ENCODE results near the gene POP5. TPM values are rescaled to one million over a fixed set of nuclear protein-coding genes. Genes with fewer than 3 reads are reported as not detected.
A peak's percentile ranks its signal among the peaks of the same experiment; 100 is the strongest.
"Not testable (repeated sequence)": the region's sequence is repeated elsewhere in the genome, so short reads cannot be mapped to it uniquely, and the experiment has no call there.

POP5 gene
- total RNA-seq, 1 experiment from 2014 or later: 64.0 TPM

- H3K4me1 ChIP-seq (ENCODE audit: insufficient read depth, low read length): no peaks in the 10 kb centered on the region
Measured at GRCh38 chr12:120532701-120533238, 48.4 kb downstream of the POP5 start.

GRCh38 chr12:120530418-120530761, 50.8 kb downstream of the POP5 start:
- H3K79me1 ChIP-seq (ENCODE audit: insufficient read depth, low read depth, low read length, poor library complexity, severe bottlenecking); H3K9ac ChIP-seq (ENCODE audit: extremely low read depth, insufficient read length, low read length); H2BK5ac ChIP-seq (ENCODE audit: insufficient read length, low read length); H3K4ac ChIP-seq (ENCODE audit: low read depth, low read length); H3K36me3 Mint-ChIP-seq (ENCODE audit: insufficient read depth in 1 of 3, low read depth in 3 of 3); H2AK5ac ChIP-seq (ENCODE audit: insufficient read length, low read length); H3K23ac ChIP-seq (ENCODE audit: insufficient read length, low read depth, low read length); H4K20me1 ChIP-seq (ENCODE audit: control insufficient read depth, insufficient read depth, insufficient read length); H4K5ac ChIP-seq (ENCODE audit: insufficient read length, low read depth, low read length); H4K8ac ChIP-seq (replicated peaks; ENCODE audit: insufficient read length, low read depth, low read length); H4K91ac ChIP-seq (ENCODE audit: insufficient read length, low read depth, low read length); H3K27me3 ChIP-seq (ENCODE audit: insufficient read depth, low read length); H3K9me3 Mint-ChIP-seq; H3K79me2 ChIP-seq (ENCODE audit: insufficient read depth, low read length); H3K27ac Mint-ChIP-seq; H3K4me1 ChIP-seq (ENCODE audit: insufficient read depth, low read length); H3K4me2 ChIP-seq (ENCODE audit: insufficient read depth, insufficient read length, low read length); H3T11ph ChIP-seq (ENCODE audit: low read length); H2BK15ac ChIP-seq (ENCODE audit: low read depth, low read length); H2AFZ ChIP-seq (ENCODE audit: low read length); H3K27ac ChIP-seq (ENCODE audit: insufficient read length, low read depth, low read length); H3K14ac ChIP-seq (ENCODE audit: insufficient read depth, low read length); DNase-seq; H3K27me3 Mint-ChIP-seq (ENCODE audit: low read depth); H2BK20ac ChIP-seq (ENCODE audit: low read depth, low read length, poor library complexity, severe bottlenecking); H2BK120ac ChIP-seq (ENCODE audit: low read depth, low read length, poor library complexity, severe bottlenecking); H3K18ac ChIP-seq (ENCODE audit: insufficient read length, low read depth, low read length); H2BK12ac ChIP-seq (ENCODE audit: insufficient read length, low read depth, low read length); H3K56ac ChIP-seq (ENCODE audit: insufficient read length, low read depth, low read length); H3K9me3 ChIP-seq (ENCODE audit: control insufficient read depth, low read depth, low read length): not testable (repeated sequence)
- H3K4me1 Mint-ChIP-seq: peaks cover 15% of the 10 kb centered on the region in 2 experiments
- 0 out of 5 replicates have a peak overlapping the region, but pooled peaks of 1 of the 2 experiments have one; percentile 100 for H3K4me3 Mint-ChIP-seq
- H3K23me2 ChIP-seq (ENCODE audit: insufficient read length, low read depth, low read length, poor library complexity, severe bottlenecking): peaks cover 14% of the 10 kb centered on the region

More at GRCh38 chr12:120532701-120533238, 48.4 kb downstream of the POP5 start:
- no peak overlapping the region for H4K5ac ChIP-seq (ENCODE audit: insufficient read length, low read depth, low read length)
- no peaks in the 10 kb centered on the region for H3K27me3 Mint-ChIP-seq (ENCODE audit: low read depth)
- no peak overlapping the region for H4K8ac ChIP-seq (replicated peaks; ENCODE audit: insufficient read length, low read depth, low read length)
- H2AFZ ChIP-seq (ENCODE audit: low read length): no peak overlapping the region
- H2BK5ac ChIP-seq (ENCODE audit: insufficient read length, low read length): no peak overlapping the region
- H4K91ac ChIP-seq (ENCODE audit: insufficient read length, low read depth, low read length): no peak overlapping the region
- H3K4me1 Mint-ChIP-seq: peaks cover 23 to 35% of the 10 kb centered on the region in 2 experiments
- H4K20me1 ChIP-seq (ENCODE audit: control insufficient read depth, insufficient read depth, insufficient read length): no peaks in the 10 kb centered on the region
- H3K4me2 ChIP-seq (ENCODE audit: insufficient read depth, insufficient read length, low read length): no peak overlapping the region
- H3T11ph ChIP-seq (ENCODE audit: low read length): no peak overlapping the region
- H2BK15ac ChIP-seq (ENCODE audit: low read depth, low read length): no peak overlapping the region
- no CpG with 5 or more reads among the region's 4 CpGs for WGBS (ENCODE audit: extremely low coverage, insufficient read length, low lambda C conversion rate)
- no peak overlapping the region for H3K56ac ChIP-seq (ENCODE audit: insufficient read length, low read depth, low read length)
- H3K27ac Mint-ChIP-seq: no peak overlapping the region
- H3K9me3 Mint-ChIP-seq: no peaks in the 10 kb centered on the region
- H2BK120ac ChIP-seq (ENCODE audit: low read depth, low read length, poor library complexity, severe bottlenecking): no peak overlapping the region
- H3K79me1 ChIP-seq (ENCODE audit: insufficient read depth, low read depth, low read length, poor library complexity, severe bottlenecking): no peaks in the 10 kb centered on the region
- H2AK5ac ChIP-seq (ENCODE audit: insufficient read length, low read length): no peak overlapping the region
- no peak overlapping the region for H3K4ac ChIP-seq (ENCODE audit: low read depth, low read length)
- H3K27me3 ChIP-seq (ENCODE audit: insufficient read depth, low read length): no peaks in the 10 kb centered on the region
- no peak overlapping the region for H3K9ac ChIP-seq (ENCODE audit: extremely low read depth, insufficient read length, low read length)
- H3K27ac ChIP-seq (ENCODE audit: insufficient read length, low read depth, low read length): no peak overlapping the region
- TF ChIP-seq CTCF (conservative IDR thresholded peaks at IDR 0.05): no peak
- peak overlapping the region in 1 of 2 experiments; percentile 9; a peak in 1 of 5 replicates for H3K4me3 Mint-ChIP-seq
- DNase-seq: no peak
- peaks cover 4 to 18% (median 5%) of the 10 kb centered on the region in 3 experiments; a peak in 6 of 7 replicates for H3K36me3 Mint-ChIP-seq (ENCODE audit: insufficient read depth in 1 of 3, low read depth in 3 of 3)
- H2BK20ac ChIP-seq (ENCODE audit: low read depth, low read length, poor library complexity, severe bottlenecking): no peak overlapping the region
- H3K14ac ChIP-seq (ENCODE audit: insufficient read depth, low read length): no peak overlapping the region
- H3K23me2 ChIP-seq (ENCODE audit: insufficient read length, low read depth, low read length, poor library complexity, severe bottlenecking): peaks cover 14% of the 10 kb centered on the region
- no peak overlapping the region for H3K23ac ChIP-seq (ENCODE audit: insufficient read length, low read depth, low read length)
- H2BK12ac ChIP-seq (ENCODE audit: insufficient read length, low read depth, low read length): no peak overlapping the region
- no peak overlapping the region for H3K18ac ChIP-seq (ENCODE audit: insufficient read length, low read depth, low read length)
- no peaks in the 10 kb centered on the region for H3K9me3 ChIP-seq (ENCODE audit: control insufficient read depth, low read depth, low read length)
- H3K79me2 ChIP-seq (ENCODE audit: insufficient read depth, low read length): peaks cover 26% of the 10 kb centered on the region; the same call in 1 of the 2 replicates

All from H9 (cell line).